Natural killer cell (primary cell): ENCODE data around the gene SEZ6L2. TPM values are rescaled to one million over a fixed set of nuclear protein-coding genes. Genes with fewer than 3 reads are reported as not detected.
A peak's percentile ranks its signal among the peaks of the same experiment; 100 is the strongest.

ENCODE experiments used
- ATAC-seq, 3 donors: fragments of 150-1000 bp in 2 of 3; fragments of 200-7000 bp in 1 of 3; cut with Tn5 transposase; 1 replicate in 1 of 3; 2 replicates in 2 of 3; pipeline ENCODE4 v1.10.0; 2021; ENCODE audit warnings: mild to moderate bottlenecking in 2 of 3, moderate library complexity in 2 of 3
- DNase-seq, 2 donors: peaks; one replicate each; pipeline versions ENCODE4 v3.0.0 to v3.0.0-alpha.2; 2013 to 2021; ENCODE audit warnings: mixed read lengths in 1 of 2
- H3K27ac ChIP-seq: one replicate; pipeline ENCODE4 v1.5.1; 2013; ENCODE audit warnings: mild to moderate bottlenecking, low read length
- H3K27me3 ChIP-seq: one replicate; pipeline ENCODE4 v1.6.1; 2013; ENCODE audit warnings: low read length; ENCODE audit not compliant: control insufficient read depth, insufficient read depth
- H3K36me3 ChIP-seq: one replicate; pipeline ENCODE4 v1.6.1; 2013; ENCODE audit warnings: low read length; ENCODE audit not compliant: control insufficient read depth, insufficient read depth
- H3K4me1 ChIP-seq: one replicate; pipeline ENCODE4 v1.6.1; 2013; ENCODE audit warnings: low read length; ENCODE audit not compliant: control insufficient read depth, insufficient read depth
- H3K4me3 ChIP-seq: one replicate; pipeline ENCODE4 v1.5.1; 2013; ENCODE audit warnings: low read length
- H3K9me3 ChIP-seq: one replicate; pipeline ENCODE4 v1.6.1; 2013; ENCODE audit warnings: low read length; ENCODE audit not compliant: control insufficient read depth, insufficient read depth
- H3K27ac Mint-ChIP-seq, 2 donors: one replicate each; pipeline ENCODE4 v1.8.0; 2022; ENCODE audit warnings: mild to moderate bottlenecking in 2 of 2, mixed read lengths in 2 of 2, moderate library complexity in 1 of 2
- H3K27me3 Mint-ChIP-seq, 2 donors: one replicate each; pipeline ENCODE4 v1.8.0; 2022; ENCODE audit warnings: low read depth in 2 of 2, mixed read lengths in 2 of 2
- H3K36me3 Mint-ChIP-seq: one replicate; pipeline ENCODE4 v1.8.0; 2022; ENCODE audit warnings: mixed read lengths
- H3K4me1 Mint-ChIP-seq, 2 donors: one replicate each; pipeline ENCODE4 v1.8.0; 2022; ENCODE audit warnings: mixed read lengths in 2 of 2
- H3K4me3 Mint-ChIP-seq: one replicate; pipeline ENCODE4 v1.8.0; 2022; ENCODE audit warnings: mild to moderate bottlenecking, moderate library complexity, mixed read lengths
- H3K9me3 Mint-ChIP-seq, 2 donors: one replicate each; pipeline ENCODE4 v1.8.0; 2022; ENCODE audit warnings: mixed read lengths in 2 of 2
- WGBS: methylation state at CpG from one replicate; pipeline ENCODE4 v1.1.7; 2013; ENCODE audit warnings: missing lambda C conversion rate; ENCODE audit not compliant: insufficient coverage; 5-methylcytosine and 5-hydroxymethylcytosine counted together
- intact Hi-C: fragments of 100-400 bp; cut with micrococcal nuclease; formaldehyde crosslinking; loops from one replicate; pipeline ENCODE4 v1.14.2; 2022
- total RNA-seq, 4 donors: library from RNA; stranded (reverse); fragments of 120-200 nt in 1 of 4; gene quantifications; one replicate each; pipeline versions ENCODE4 v1.2.3 to v1.2.4, GENCODE V29; 2013 to 2022
- TF ChIP-seq, protein P1 (sequence below): fragments of 200-600 bp; IDR thresholded peaks from one replicate; pipeline ENCODE4 v1.8.0; 2022; ENCODE audit warnings: antibody characterized with exemption

The SEZ6L2 gene
- total RNA-seq, 3 donors from 2014 or later (not counting 1 experiment from before 2014, with no cell fraction given) = 0.14 TPM; not detected in 2

- H3K36me3 ChIP-seq = no peaks in the 10 kb centered on the region
- H3K4me3 ChIP-seq = no peak within 1 kb of the TSS
- WGBS = under 1% methylated on average over 65 of the region's 67 CpGs
- peak; percentile 79 to 86 for DNase-seq
- peak; percentile 84 to 90 (median 88) for ATAC-seq
- H3K9me3 ChIP-seq = no peaks in the 10 kb centered on the region
- intact Hi-C loops = no loop called here
- Mint-ChIP-seq H3K27ac (no peak within 1 kb of the TSS), H3K36me3 (no peaks in the 10 kb centered on the region), H3K4me3 (peak within 1 kb of the TSS; percentile 70), H3K4me1 (peaks cover 5 to 13% of the 10 kb centered on the region in 2 donors), H3K27me3 (peaks cover 20 to 37% of the 10 kb centered on the region in 2 donors), H3K9me3 (no peaks in the 10 kb centered on the region)
- no peak within 1 kb of the TSS for H3K27ac ChIP-seq
- H3K27me3 ChIP-seq = peaks cover 27% of the 10 kb centered on the region
- peaks cover 13% of the 10 kb centered on the region for H3K4me1 ChIP-seq
- TF ChIP-seq, protein P1, sequence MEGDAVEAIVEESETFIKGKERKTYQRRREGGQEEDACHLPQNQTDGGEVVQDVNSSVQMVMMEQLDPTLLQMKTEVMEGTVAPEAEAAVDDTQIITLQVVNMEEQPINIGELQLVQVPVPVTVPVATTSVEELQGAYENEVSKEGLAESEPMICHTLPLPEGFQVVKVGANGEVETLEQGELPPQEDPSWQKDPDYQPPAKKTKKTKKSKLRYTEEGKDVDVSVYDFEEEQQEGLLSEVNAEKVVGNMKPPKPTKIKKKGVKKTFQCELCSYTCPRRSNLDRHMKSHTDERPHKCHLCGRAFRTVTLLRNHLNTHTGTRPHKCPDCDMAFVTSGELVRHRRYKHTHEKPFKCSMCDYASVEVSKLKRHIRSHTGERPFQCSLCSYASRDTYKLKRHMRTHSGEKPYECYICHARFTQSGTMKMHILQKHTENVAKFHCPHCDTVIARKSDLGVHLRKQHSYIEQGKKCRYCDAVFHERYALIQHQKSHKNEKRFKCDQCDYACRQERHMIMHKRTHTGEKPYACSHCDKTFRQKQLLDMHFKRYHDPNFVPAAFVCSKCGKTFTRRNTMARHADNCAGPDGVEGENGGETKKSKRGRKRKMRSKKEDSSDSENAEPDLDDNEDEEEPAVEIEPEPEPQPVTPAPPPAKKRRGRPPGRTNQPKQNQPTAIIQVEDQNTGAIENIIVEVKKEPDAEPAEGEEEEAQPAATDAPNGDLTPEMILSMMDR = no peak
These were observed 945 bp upstream of the SEZ6L2 start, which contains the start of gene ASPHD1 for GRCh38 chr16:29900102-29900887. ASPHD1 (plus strand) TSS chr16:29900488; CDS start chr16:29900972, 484 bp downstream.

- Histone ChIP-seq H3K36me3 (no peaks in the 10 kb centered on the region), H3K9me3 (no peaks in the 10 kb centered on the region), H3K27ac (no peak overlapping the region), H3K4me1 (peaks cover 13% of the 10 kb centered on the region), H3K27me3 (peaks cover 27% of the 10 kb centered on the region), H3K4me3 (no peak overlapping the region)
- Mint-ChIP-seq H3K9me3 (no peaks in the 10 kb centered on the region), H3K36me3 (no peaks in the 10 kb centered on the region), H3K4me1 (peaks cover 5 to 13% of the 10 kb centered on the region in 2 donors), H3K4me3 (no peak overlapping the region), H3K27me3 (peaks cover 20 to 37% of the 10 kb centered on the region in 2 donors), H3K27ac (no peak overlapping the region)
- 2% methylated on average over 23 of the region's 25 CpGs for WGBS
- TF ChIP-seq, protein P1 = no peak
- DNase-seq (no peak), ATAC-seq (no peak)
- intact Hi-C loops = no loop called here
These were observed 390 bp downstream of the SEZ6L2 start for GRCh38 chr16:29898804-29899515.

GRCh38 chr16:29898135-29898803 is 1.1 kb downstream of the SEZ6L2 start:
- peaks cover 20 to 33% of the 10 kb centered on the region in 2 donors for H3K27me3 Mint-ChIP-seq
- no peak overlapping the region for H3K27ac Mint-ChIP-seq
- H3K4me1 ChIP-seq = peaks cover 13% of the 10 kb centered on the region
- 9% methylated on average over 8 of the region's 9 CpGs for WGBS
- no peak overlapping the region for H3K27ac ChIP-seq
- no peak overlapping the region for H3K4me3 ChIP-seq
- ATAC-seq (no peak), DNase-seq (no peak)
- intact Hi-C loops = no loop called here
- peaks cover 5 to 13% of the 10 kb centered on the region in 2 donors for H3K4me1 Mint-ChIP-seq
- no peaks in the 10 kb centered on the region for H3K9me3 ChIP-seq
- no peaks in the 10 kb centered on the region for H3K36me3 Mint-ChIP-seq
- no peaks in the 10 kb centered on the region for H3K9me3 Mint-ChIP-seq
- no peaks in the 10 kb centered on the region for H3K36me3 ChIP-seq
- TF ChIP-seq, protein P1 = no peak
- H3K27me3 ChIP-seq = peaks cover 27% of the 10 kb centered on the region
- no peak overlapping the region for H3K4me3 Mint-ChIP-seq
